Endothelial cell of umbilical vein (primary cell): ENCODE measurements around the gene KCP. TPM values are rescaled to one million over a fixed set of nuclear protein-coding genes. Genes with fewer than 3 reads are reported as not detected.

Experiments used
- BruUV-seq: library from RNA; stranded (reverse); fragments of 400-500 nt; replicated peaks from 2 replicates; lab custom pipeline; 2021; lab: Mats Ljungman, UMichigan
- CTCF ChIA-PET: fragments of 300-600, 350-600 bp; sonication (Branson Sonifier 250); formaldehyde crosslinking; loops from one replicate; lab custom pipeline; 2021; ENCODE audit warnings: antibody characterized with exemption, inconsistent platforms; lab: Charles Lee
- POLR2A ChIA-PET: fragments of 300-600, 350-600 bp; sonication (Branson Sonifier 250); formaldehyde crosslinking; loops from one replicate; lab custom pipeline; 2021; ENCODE audit warnings: antibody characterized with exemption, inconsistent platforms; lab: Charles Lee
- DNase-seq: peaks from one replicate; pipeline ENCODE4 v3.0.0-alpha.2; 2011; ENCODE audit warnings: low read depth, low spot score
- FAIRE-seq: peaks from 2 replicates; lab custom pipeline; 2011; peaks lifted over from hg19 to GRCh38; lab: Jason Lieb, UNC
- H2AFZ ChIP-seq: 2 replicates; pipeline ENCODE4 v1.6.0; 2012; ENCODE audit warnings: low read depth, low read length, control low read depth, inconsistent platforms
- H3K27ac ChIP-seq: 2 replicates; pipeline ENCODE4 v1.5.1; 2011; ENCODE audit warnings: low read depth, mild to moderate bottlenecking, control low read depth, low read length, moderate library complexity; ENCODE audit not compliant: insufficient read depth
- H3K27me3 ChIP-seq, 2 experiments: 2 replicates each; pipeline versions ENCODE4 v1.6.0 to v1.6.1; 2011; ENCODE audit warnings: low read length in 2 of 2, mixed read lengths in 1 of 2; ENCODE audit not compliant: control insufficient read depth in 2 of 2, insufficient read depth in 2 of 2
- H3K36me3 ChIP-seq, 2 experiments: 2 replicates in 1 of 2; 3 replicates in 1 of 2; pipeline ENCODE4 v1.5.1; 2011; ENCODE audit warnings: low read length in 2 of 2, mild to moderate bottlenecking in 1 of 2, moderate library complexity in 1 of 2; ENCODE audit not compliant: control insufficient read depth in 2 of 2, insufficient read depth in 2 of 2; ENCODE audit errors: extremely low read depth in 1 of 2
- H3K4me1 ChIP-seq: 3 replicates; pipeline ENCODE4 v1.5.1; 2011; ENCODE audit warnings: mild to moderate bottlenecking, low read length; ENCODE audit not compliant: control insufficient read depth, insufficient read depth; ENCODE audit errors: extremely low read depth
- H3K4me2 ChIP-seq: 2 replicates; pipeline ENCODE4 v1.6.1; 2011; ENCODE audit warnings: low read length, control low read depth, mixed read lengths; ENCODE audit not compliant: insufficient read depth
- H3K4me3 ChIP-seq, 3 experiments: fragments of 200-600 bp in 1 of 3; sonication (generic), shearing (Covaris generic) in 1 of 3; replicated peaks in 1 of 3; 2 replicates each; pipeline ENCODE4 v1.5.1; 2011 to 2016; ENCODE audit warnings: control low read depth in 3 of 3, low read length in 3 of 3, mild to moderate bottlenecking in 2 of 3, inconsistent platforms in 1 of 3, low read depth in 1 of 3, moderate library complexity in 1 of 3; ENCODE audit not compliant: insufficient read depth in 1 of 3
- H3K79me2 ChIP-seq: 2 replicates; pipeline ENCODE4 v1.6.0; 2012; ENCODE audit warnings: low read length, inconsistent platforms; ENCODE audit not compliant: control insufficient read depth, insufficient read depth
- H3K9ac ChIP-seq: replicated peaks from 2 replicates; pipeline ENCODE3; 2011; ENCODE audit warnings: low read length, control low read depth; ENCODE audit not compliant: insufficient read depth; ENCODE audit errors: extremely low read depth
- H3K9me1 ChIP-seq: replicated peaks from 3 replicates; pipeline ENCODE4 v1.6.0; 2011; ENCODE audit warnings: mild to moderate bottlenecking, low read length; ENCODE audit not compliant: control insufficient read depth, insufficient read depth; ENCODE audit errors: extremely low read depth
- H3K9me3 ChIP-seq: replicated peaks from 2 replicates; pipeline ENCODE4 v1.5.1; 2012; ENCODE audit warnings: low read length, inconsistent platforms; ENCODE audit not compliant: control insufficient read depth, insufficient read depth
- H4K20me1 ChIP-seq: replicated peaks from 2 replicates; pipeline ENCODE3; 2011; ENCODE audit warnings: mild to moderate bottlenecking, low read length; ENCODE audit not compliant: control insufficient read depth, insufficient read depth; ENCODE audit errors: extremely low read depth
- CTCF ChIP-seq, 2 donors: IDR thresholded peaks; 1 replicate in 1 of 2; 2 replicates in 1 of 2; pipeline ENCODE4 v1.5.1; 2011; ENCODE audit warnings: low read length in 2 of 2, mild to moderate bottlenecking in 2 of 2, moderate library complexity in 2 of 2, control low read depth in 1 of 2, inconsistent platforms in 1 of 2, low read depth in 1 of 2; ENCODE audit not compliant: insufficient read depth in 1 of 2; ENCODE audit errors: extremely low read depth in 1 of 2
- EZH2 ChIP-seq: IDR thresholded peaks from 2 replicates; pipeline ENCODE4 v1.6.1; 2012; ENCODE audit warnings: borderline replicate concordance, low read depth, mild to moderate bottlenecking, moderate library complexity, low read length, inconsistent platforms; ENCODE audit not compliant: severe bottlenecking
- GATA2 ChIP-seq: IDR thresholded peaks from 2 replicates; pipeline ENCODE4 v1.7.0; 2011; ENCODE audit warnings: low read depth, mild to moderate bottlenecking, moderate library complexity, mixed read lengths, low read length; ENCODE audit not compliant: insufficient read length, insufficient read depth
- dilution Hi-C: fragments of 300-500 bp; cut with MboI; formaldehyde crosslinking; loops from one replicate; pipeline ENCODE4 v1.15.0; 2019; ENCODE audit warnings: low sequenced_read_pairs; ENCODE audit not compliant: extremely low pct_ligation_motif_present
- intact Hi-C: fragments of 100-400 bp; cut with micrococcal nuclease; formaldehyde crosslinking; loops from one replicate; pipeline ENCODE4 v1.10.0; 2022
- polyA plus RNA-seq, 4 experiments: library from polyadenylated mRNA; depleted of rRNA in 3 of 4; stranded (reverse) in 3 of 4; unstranded in 1 of 4; fragments of >200 nt; gene quantifications; 2 replicates each; pipeline versions ENCODE4 v1.2.1 to v1.2.3, GENCODE V29; 2011 to 2012; ENCODE audit warnings: missing spikeins in 1 of 4
- total RNA-seq: library from RNA; stranded (reverse); gene quantifications from 2 replicates; pipeline ENCODE4 v1.2.3, GENCODE V29; 2021

The KCP gene
- total and polyA plus RNA-seq, 2 donors (not counting 3 experiments of a cell fraction or from before 2014, with no cell fraction given) = not detected

- dilution Hi-C loops (no loop called here), intact Hi-C loops (no loop called here)
- Histone ChIP-seq H3K9me3 (no peaks in the 10 kb centered on the region), H3K4me1 (peaks cover 3% of the 10 kb centered on the region), H3K4me2 (peak overlapping the region; percentile 67), H3K79me2 (no peaks in the 10 kb centered on the region), H2AFZ (peak overlapping the region; percentile 28), H3K27ac (no peak overlapping the region), H3K9ac (no peak overlapping the region), H3K27me3 (peaks cover 2% of the 10 kb centered on the region in 2 experiments), H3K36me3 (peaks cover 0 to 14% of the 10 kb centered on the region in 2 experiments), H3K9me1 (no peaks in the 10 kb centered on the region), H3K4me3 (peak overlapping the region; percentile 20 to 39 (median 38)), H4K20me1 (no peaks in the 10 kb centered on the region)
- CTCF ChIA-PET = interaction anchor here (1.0 to 1.5 kb wide), 2 partner anchors 12 to 27 kb away, joined by 3 read pairs; no protein-coding TSS in a partner anchor
- peak; percentile 41 for DNase-seq
- no TSS peak for BruUV-seq
- no peak for TF ChIP-seq GATA2
- TF ChIP-seq CTCF (IDR thresholded peaks at IDR 0.05; ENCODE audit: extremely low read depth in 1 of 2, insufficient read depth in 1 of 2, low read depth in 1 of 2, low read length in 2 of 2) = peak in 1 of 2 donors; percentile 15
- TF ChIP-seq EZH2 = peak; percentile 46
- POLR2A ChIA-PET = no interaction called here
- peak; percentile 42 for FAIRE-seq
These were observed 41.2 kb downstream of the KCP start for GRCh38 chr7:128869138-128869943.
